ENCODE data around the gene KLHL24. TPM values are rescaled to one million over a fixed set of nuclear protein-coding genes. Genes with fewer than 3 reads are reported as not detected.

KLHL24 gene
- 100 to 1,000 TPM in 2 of 4 donors, 10 to 100 TPM in 2; 77.8 to 162 (median 123) TPM for total RNA-seq
- polyA plus RNA-seq = 10 to 100 TPM in 2 of 3 donors, 1 to 10 TPM in 1; 3.3 to 52.8 (median 25.7) TPM
- long read RNA-seq, donor 1, full-length matches to known transcripts = 26 of 63 reads
- long read RNA-seq, donor 1, partial matches to known transcripts = 7 of 63 reads
- long read RNA-seq, donor 1, other reads (novel, unspliced or antisense) = 30 of 63 reads
- long read RNA-seq, donor 2, full-length matches to known transcripts = 27 of 69 reads
- long read RNA-seq, donor 2, partial matches to known transcripts = 4 of 69 reads
- long read RNA-seq, donor 2, other reads (novel, unspliced or antisense) = 38 of 69 reads

- Histone ChIP-seq H3K36me3 (ENCODE audit: insufficient read depth in 1 of 2, low read depth in 1 of 2) (no peaks in the 10 kb centered on the region), H3K27ac (peak within 1 kb of the TSS; percentile 100), H3K4me3 (peak within 1 kb of the TSS; percentile 99), H3K27me3 (ENCODE audit: insufficient read depth in 3 of 3, low read length in 2 of 3) (no peaks in the 10 kb centered on the region), H3K4me1 (peaks cover 38% of the 10 kb centered on the region), H3K9me3 (no peaks in the 10 kb centered on the region)
- TF ChIP-seq CTCF (IDR thresholded peaks at IDR 0.05) = peak; percentile 4
- 0 to 1% (median 0%) methylated on average over 57 to 76 of the region's 76 CpGs for WGBS, 3 donors
- peak; percentile 86 to 89 (median 87) for ATAC-seq
- intact Hi-C loops (cut with DNase I) = loop anchor here (10.0 kb wide), 2 partner anchors 131 to 341 kb away; no protein-coding TSS in a partner anchor
- DNase-seq = peak; percentile 92 to 95
These were observed at the start of gene KLHL24 for GRCh38 chr3:183635431-183636220. Gene KLHL24 (plus strand): TSS chr3:183635623. CDS start chr3:183650357, 14,734 bp downstream.

- intact Hi-C loops (cut with DNase I) = no loop called here
- no peak for TF ChIP-seq CTCF (IDR thresholded peaks at IDR 0.05)
- Histone ChIP-seq H3K4me3 (no peak overlapping the region), H3K4me1 (peaks cover 36% of the 10 kb centered on the region), H3K9me3 (no peaks in the 10 kb centered on the region), H3K36me3 (ENCODE audit: insufficient read depth in 1 of 2, low read depth in 1 of 2) (no peaks in the 10 kb centered on the region), H3K27ac (no peak overlapping the region), H3K27me3 (ENCODE audit: insufficient read depth in 3 of 3, low read length in 2 of 3) (no peaks in the 10 kb centered on the region)
- 78 to 83% (median 80%) methylated on average over 5 of the region's 5 CpGs for WGBS, 3 donors
- ATAC-seq (no peak), DNase-seq (no peak)
These were observed 48.9 kb upstream of the KLHL24 start for GRCh38 chr3:183586477-183586876.

- H3K4me1 ChIP-seq = peaks cover 30% of the 10 kb centered on the region
- WGBS, 3 donors = 70 to 79% (median 75%) methylated on average over 2 of the region's 2 CpGs
- H3K4me3 ChIP-seq = no peak overlapping the region
- no peak for TF ChIP-seq CTCF (IDR thresholded peaks at IDR 0.05)
- intact Hi-C loops (cut with DNase I) = no loop called here
- no peaks in the 10 kb centered on the region for H3K36me3 ChIP-seq (ENCODE audit: insufficient read depth in 1 of 2, low read depth in 1 of 2)
- no peak overlapping the region for H3K27ac ChIP-seq
- DNase-seq (no peak), ATAC-seq (no peak)
- H3K9me3 ChIP-seq = no peaks in the 10 kb centered on the region
- H3K27me3 ChIP-seq (ENCODE audit: insufficient read depth in 3 of 3, low read length in 2 of 3) = no peaks in the 10 kb centered on the region
These were observed 48.1 kb upstream of the KLHL24 start for GRCh38 chr3:183587336-183587735.

- intact Hi-C loops (cut with DNase I) = no loop called here
- H3K4me3 ChIP-seq = no peak overlapping the region
- H3K36me3 ChIP-seq (ENCODE audit: insufficient read depth in 1 of 2, low read depth in 1 of 2) = no peaks in the 10 kb centered on the region
- TF ChIP-seq CTCF (IDR thresholded peaks at IDR 0.05) = no peak
- H3K9me3 ChIP-seq = no peaks in the 10 kb centered on the region
- H3K4me1 ChIP-seq = peaks cover 2% of the 10 kb centered on the region
- 94 to 96% (median 96%) methylated on average over 6 of the region's 6 CpGs for WGBS, 3 donors
- DNase-seq = no peak
- no peak for ATAC-seq
- H3K27ac ChIP-seq = no peak overlapping the region
- no peaks in the 10 kb centered on the region for H3K27me3 ChIP-seq (ENCODE audit: insufficient read depth in 3 of 3, low read length in 2 of 3)
These were observed 45.0 kb upstream of the KLHL24 start for GRCh38 chr3:183590442-183590841.
